Heart right ventricle (tissue), 16 donors: ENCODE results near the gene RCN2. TPM values are rescaled to one million over a fixed set of nuclear protein-coding genes. Genes with fewer than 3 reads are reported as not detected.

Experiments
- ATAC-seq, 8 donors: fragments of 200-7000 bp; cut with Tn5 transposase; one replicate each; pipeline ENCODE4 v1.9.1; 2020; ENCODE audit warnings: mild to moderate bottlenecking in 8 of 8, moderate library complexity in 8 of 8, moderate number of reproducible peaks in 1 of 8
- DNase-seq, 2 donors: peaks; one replicate each; pipeline ENCODE4 v3.0.0-alpha.2; 2020
- H3K27ac ChIP-seq, 10 donors: fragments of 200-600 bp; sonication (generic) in 2 of 10; one replicate each; pipeline versions ENCODE4 v1.5.0 to v1.8.0; 2020 to 2022; ENCODE audit warnings: mild to moderate bottlenecking in 3 of 10
- H3K27me3 ChIP-seq, 7 donors: fragments of 200-600 bp; one replicate each; pipeline ENCODE4 v1.8.0; 2021 to 2022; ENCODE audit warnings: mild to moderate bottlenecking in 2 of 7
- H3K36me3 ChIP-seq, 9 donors: fragments of 200-600 bp; sonication (generic) in 1 of 9; one replicate each; pipeline versions ENCODE4 v1.5.0 to v1.8.0; 2020 to 2022; ENCODE audit warnings: mild to moderate bottlenecking in 2 of 9
- H3K4me1 ChIP-seq, 9 donors: fragments of 200-600 bp; sonication (generic) in 1 of 9; one replicate each; pipeline versions ENCODE4 v1.5.0 to v1.8.0; 2020 to 2022; ENCODE audit warnings: mild to moderate bottlenecking in 4 of 9
- H3K4me3 ChIP-seq, 10 donors: fragments of 200-600 bp; sonication (generic) in 2 of 10; one replicate each; pipeline versions ENCODE4 v1.5.0 to v1.8.0; 2020 to 2022; ENCODE audit warnings: mild to moderate bottlenecking in 7 of 10, moderate library complexity in 2 of 10
- H3K9me3 ChIP-seq, 11 donors: fragments of 200-600 bp in 10 of 11; sonication (generic) in 2 of 11; one replicate each; pipeline versions ENCODE4 v1.5.0 to v1.8.0; 2013 to 2022; ENCODE audit warnings: mild to moderate bottlenecking in 2 of 11, control low read depth in 1 of 11, moderate library complexity in 1 of 11
- CTCF ChIP-seq, 9 donors: fragments of 200-600 bp; sonication (generic) in 2 of 9; IDR thresholded peaks; one replicate each; pipeline versions ENCODE4 v1.5.0 to v1.8.0; 2021 to 2022; ENCODE audit warnings: antibody characterized with exemption in 9 of 9, mild to moderate bottlenecking in 5 of 9, moderate library complexity in 1 of 9
- WGBS, 2 donors: extraction: QIAGEN DNeasy Blood & Tissue Kit; methylation state at CpG; one replicate each; pipeline ENCODE4 v1.1.7; 2013; ENCODE audit warnings: inconsistent platforms in 1 of 2; 5-methylcytosine and 5-hydroxymethylcytosine counted together
- intact Hi-C, 10 donors: fragments of 100-400 bp; cut with DNase I; formaldehyde crosslinking; loops; one replicate each; pipeline versions ENCODE4 v1.11.1 to v1.14.2; 2022
- polyA plus RNA-seq, 2 donors: library from polyadenylated mRNA; stranded (reverse); fragments of 200-250 nt; gene quantifications; one replicate each; pipeline ENCODE4 v1.2.3, GENCODE V29; 2013
- total RNA-seq, 10 donors: library from RNA; stranded (reverse); fragmentation: NEBNext Ultra II Directional in 3 of 10; extraction: Animal tissue kit (Norgen Biotek cat#: 25700) in 3 of 10; gene quantifications; one replicate each; pipeline versions ENCODE4 v1.2.1 to v1.2.4, GENCODE V29; 2021 to 2023
- donor health status: Arrhythmogenic right ventricular cardiomyopathy.
- donor health status: ischemic (EF 13 %, LVEDD 7.1; RV severe dilation, severe dysfunction).
- donor health status: healthy with polysubstance abuse.
- donor health status: DM: no; HTN: yes; CAD: no.
- donor health status: DM: no; HTN: no; CAD: no.
- donor health status: ischemic (EF 25% LVEDD 6.9; RV normal size, moderate dysfunction).
- donor health status: ischemic (EF 25% LVEDD 5.7; RV mildly dilated, moderate dysfunction).
- donor health status: healthy.
- donor health status: DM: yes; HTN: yes; CAD: no.
- donor health status: Ischemic cardiomyopathy.
- donor health status: ischemic (EF 35%, LVEDD 5.7; RV mildly dilated, moderate dysfunction).
- donor health status: nonischemic (EF 11% LVEDD 7.7; RV severe dilation, severe dysfunction).
- donor health status: DM: yes; HTN: yes; CAD: no.
- donor health status: PGD.
- donor health status: ischemic (EF 29% LVEDD 5.4; RV normal size, mild dysfunction).
- donor health status: nonischemic (EF 23%, LVEDD 6.1; RV moderate dilation, normal function).

Gene RCN2
- total and polyA plus RNA-seq, 12 donors, result 14.7 to 31.3 (median 27.5) TPM

GRCh38 chr15:76903251-76903681, 28.3 kb upstream of the RCN2 start:
- peak in 5 of 9 donors; percentile 15 to 48 (median 44) for TF ChIP-seq CTCF (IDR thresholded peaks at IDR 0.05)
- Histone ChIP-seq H3K4me3 (peak overlapping the region in 2 of 10 donors; percentile 26 to 97), H3K27ac (peak overlapping the region in 9 of 10 donors; percentile 3 to 98 (median 93)), H3K4me1 (peaks cover 8 to 37% (median 30%) of the 10 kb centered on the region in 9 donors), H3K9me3 (peaks cover 0 to 5% (median 0%) of the 10 kb centered on the region in 11 donors), H3K36me3 (no peaks in the 10 kb centered on the region), H3K27me3 (no peaks in the 10 kb centered on the region)
- DNase-seq, result no peak
- intact Hi-C loops, result no loop called here
- ATAC-seq, result no peak

GRCh38 chr15:76904461-76905012, 27.0 kb upstream of the RCN2 start:
- peaks cover 0 to 4% (median 0%) of the 10 kb centered on the region in 11 donors for H3K9me3 ChIP-seq
- peak overlapping the region; percentile 67 to 97 (median 84) for H3K4me3 ChIP-seq
- no peaks in the 10 kb centered on the region for H3K27me3 ChIP-seq
- peaks cover 8 to 37% (median 30%) of the 10 kb centered on the region in 9 donors for H3K4me1 ChIP-seq
- intact Hi-C loops, result loop anchor here in 2 of 10 donors (1.0 to 2.0 kb wide), 2 partner anchors 26 to 27 kb away; partner anchors contain the start of gene RCN2 (in 2 of the 2)
- ATAC-seq (peak; percentile 26 to 46 (median 37)), DNase-seq (peak; percentile 12 to 21)
- H3K27ac ChIP-seq, result peak overlapping the region; percentile 76 to 98 (median 92)
- TF ChIP-seq CTCF (IDR thresholded peaks at IDR 0.05), result no peak
- 1 to 2% methylated on average over 29 of the region's 29 CpGs for WGBS, 2 donors
- no peaks in the 10 kb centered on the region for H3K36me3 ChIP-seq

GRCh38 chr15:76905013-76905839, 26.3 kb upstream of the RCN2 start, which contains the start of gene SCAPER:
Gene SCAPER, minus strand, starts transcription at chr15:76905340. Its CDS starts 21,523 bp downstream, at chr15:76883817.
- 0% methylated on average over 72 to 78 of the region's 78 CpGs for WGBS, 2 donors
- H3K27me3 ChIP-seq, result no peaks in the 10 kb centered on the region
- H3K4me1 ChIP-seq, result peaks cover 8 to 37% (median 30%) of the 10 kb centered on the region in 9 donors
- peak within 1 kb of the TSS; percentile 76 to 98 (median 92) for H3K27ac ChIP-seq
- peaks cover 0 to 4% (median 0%) of the 10 kb centered on the region in 11 donors for H3K9me3 ChIP-seq
- peak; percentile 97 to 99 (median 98) for ATAC-seq
- DNase-seq, result peak; percentile 92 to 95
- H3K4me3 ChIP-seq, result peak within 1 kb of the TSS; percentile 67 to 97 (median 84)
- no peaks in the 10 kb centered on the region for H3K36me3 ChIP-seq
- peak in 5 of 9 donors; percentile 22 to 45 (median 23) for TF ChIP-seq CTCF (IDR thresholded peaks at IDR 0.05)
- intact Hi-C loops, result loop anchor here in 2 of 10 donors (1.0 to 2.0 kb wide), 2 partner anchors 26 kb away; partner anchors contain the start of gene RCN2 (in 2 of the 2)

- WGBS, 2 donors, result 33 to 34% methylated on average over 9 of the region's 9 CpGs
- ATAC-seq (peak in 1 of 8 donors; percentile 24), DNase-seq (peak in 1 of 2 donors; percentile 13)
- Histone ChIP-seq H3K9me3 (peaks cover 0 to 4% (median 0%) of the 10 kb centered on the region in 11 donors), H3K4me1 (peaks cover 8 to 37% (median 30%) of the 10 kb centered on the region in 9 donors), H3K27ac (peak overlapping the region; percentile 76 to 98 (median 92)), H3K36me3 (no peaks in the 10 kb centered on the region), H3K27me3 (no peaks in the 10 kb centered on the region), H3K4me3 (peak overlapping the region; percentile 67 to 97 (median 84))
- intact Hi-C loops, result loop anchor here in 2 of 10 donors (1.0 to 2.0 kb wide), 2 partner anchors 25 kb away; partner anchors contain the start of gene RCN2 (in 2 of the 2)
- no peak for TF ChIP-seq CTCF (IDR thresholded peaks at IDR 0.05)
Measured at GRCh38 chr15:76905855-76906254, 25.7 kb upstream of the RCN2 start.
